ENCODE results near the gene KCNJ9. TPM values are rescaled to one million over a fixed set of nuclear protein-coding genes. Genes with fewer than 3 reads are reported as not detected.

The KCNJ9 gene
- total and polyA plus RNA-seq, 2 experiments from 2014 or later = 0.24 to 0.34 TPM

- Mint-ChIP-seq H3K9me3 (no peaks in the 10 kb centered on the region), H3K27ac (peak overlapping the region; percentile 66; the same call in 1 of the 2 replicates), H3K27me3 (ENCODE audit: insufficient read depth, low read depth, poor library complexity) (peaks cover 7% of the 10 kb centered on the region), H3K4me1 (no peaks in the 10 kb centered on the region), H3K4me3 (no peak overlapping the region), H3K36me3 (ENCODE audit: low read depth) (peaks cover 76% of the 10 kb centered on the region)
- no peaks in the 10 kb centered on the region for H3K27me3 ChIP-seq (ENCODE audit: insufficient read depth)
- no peaks in the 10 kb centered on the region for H3K4me1 ChIP-seq (ENCODE audit: insufficient read depth)
- no peaks in the 10 kb centered on the region; the same call in 1 of the 2 replicates for H3K36me3 ChIP-seq (ENCODE audit: insufficient read depth)
- H3K79me2 ChIP-seq (replicated peaks; ENCODE audit: insufficient read depth) = no peaks in the 10 kb centered on the region
- no peak overlapping the region for H3K4me2 ChIP-seq
- no peaks in the 10 kb centered on the region for H3F3A ChIP-seq (replicated peaks; ENCODE audit: low read depth)
- H2AFZ ChIP-seq = no peak overlapping the region
- TF ChIP-seq POLR2AphosphoS5 (IDR thresholded peaks at IDR 0.05; ENCODE audit: low read depth) (no peak), JUNB (IDR thresholded peaks at IDR 0.05; ENCODE audit: unreplicated experiment) (no peak), ETS1 (IDR thresholded peaks at IDR 0.05) (no peak), CREB1 (CRISPR knock-in tag; IDR thresholded peaks at IDR 0.05; ENCODE audit: low read depth) (no peak), CTCF (conservative IDR thresholded peaks at IDR 0.05; ENCODE audit: low read depth in 2 of 2) (no peak), ZNF114 (CRISPR knock-in tag; IDR thresholded peaks at IDR 0.05) (no peak), STAT1 (IDR thresholded peaks at IDR 0.05; ENCODE audit: unreplicated experiment) (no peak)
- H3K9me2 ChIP-seq (ENCODE audit: insufficient read depth) = no peaks in the 10 kb centered on the region
- DNase-seq (ENCODE audit: low spot score) (no peak), ATAC-seq (no peak)
- no peak overlapping the region for H3K27ac ChIP-seq (ENCODE audit: low read depth)
- no peak overlapping the region for H3K4me3 ChIP-seq
- no peaks in the 10 kb centered on the region; the same call in 1 of the 2 replicates for H4K20me1 ChIP-seq (replicated peaks; ENCODE audit: insufficient read depth)
Observed at GRCh38 chr1:160136121-160136925, 55.0 kb downstream of the KCNJ9 start.

GRCh38 chr1:160136926-160137200 is 55.5 kb downstream of the KCNJ9 start:
- Histone ChIP-seq H3K4me3 (no peak overlapping the region), H2AFZ (no peak overlapping the region), H3K36me3 (ENCODE audit: insufficient read depth) (no peaks in the 10 kb centered on the region; the same call in 1 of the 2 replicates), H3K4me1 (ENCODE audit: insufficient read depth) (no peaks in the 10 kb centered on the region), H3K79me2 (replicated peaks; ENCODE audit: insufficient read depth) (no peaks in the 10 kb centered on the region), H3K9me2 (ENCODE audit: insufficient read depth) (no peaks in the 10 kb centered on the region), H3K27ac (ENCODE audit: low read depth) (no peak overlapping the region), H3K4me2 (no peak overlapping the region), H4K20me1 (replicated peaks; ENCODE audit: insufficient read depth) (no peaks in the 10 kb centered on the region; the same call in 1 of the 2 replicates), H3K27me3 (ENCODE audit: insufficient read depth) (no peaks in the 10 kb centered on the region), H3F3A (replicated peaks; ENCODE audit: low read depth) (no peaks in the 10 kb centered on the region)
- no peak for ATAC-seq
- Mint-ChIP-seq H3K27me3 (ENCODE audit: insufficient read depth, low read depth, poor library complexity) (peaks cover 7% of the 10 kb centered on the region), H3K9me3 (no peaks in the 10 kb centered on the region), H3K4me1 (no peaks in the 10 kb centered on the region), H3K4me3 (no peak overlapping the region), H3K36me3 (ENCODE audit: low read depth) (peaks cover 79% of the 10 kb centered on the region), H3K27ac (no peak overlapping the region)
- DNase-seq (ENCODE audit: low spot score) = no peak
- TF ChIP-seq CREB1 (CRISPR knock-in tag; IDR thresholded peaks at IDR 0.05; ENCODE audit: low read depth) (no peak), POLR2AphosphoS5 (IDR thresholded peaks at IDR 0.05; ENCODE audit: low read depth) (no peak), ZNF462 (CRISPR knock-in tag; IDR thresholded peaks at IDR 0.05) (no peak)
